Prostate gland (tissue), 2 donors: ENCODE data around the gene LRRC14B. TPM values are rescaled to one million over a fixed set of nuclear protein-coding genes. Genes with fewer than 3 reads are reported as not detected.

ENCODE experiments used
- DNase-seq: peaks from one replicate; pipeline ENCODE4 v3.0.0-alpha.2; 2019; ENCODE audit warnings: low spot score
- H3K27ac ChIP-seq, 2 donors: fragments of 200-600 bp; sonication (generic); 2 replicates each; pipeline ENCODE4 v1.5.1; 2017 to 2019
- H3K27me3 ChIP-seq: fragments of 200-600 bp; sonication (generic); replicated peaks from 2 replicates; pipeline ENCODE4 v1.5.1; 2019; ENCODE audit not compliant: insufficient read depth
- H3K36me3 ChIP-seq, 2 donors: fragments of 200-600 bp; sonication (generic); 1 replicate in 1 of 2; 2 replicates in 1 of 2; pipeline versions ENCODE4 v1.5.1 to v1.8.1; 2017 to 2019
- H3K4me1 ChIP-seq: fragments of 200-600 bp; sonication (generic); replicated peaks from 2 replicates; pipeline ENCODE4 v1.5.1; 2019
- H3K4me3 ChIP-seq, 2 donors: fragments of 200-600 bp; sonication (generic); 2 replicates each; pipeline ENCODE4 v1.5.1; 2017 to 2019
- H3K9me3 ChIP-seq: fragments of 200-600 bp; sonication (generic); 2 replicates; pipeline ENCODE4 v1.5.1; 2017
- POLR2A ChIP-seq: fragments of 450-650 bp; IDR thresholded peaks from one replicate; pipeline ENCODE4 v1.6.1; 2016; ENCODE audit warnings: antibody characterized with exemption, mild to moderate bottlenecking
- POLR2AphosphoS5 ChIP-seq: sonication (generic); formaldehyde crosslinking; IDR thresholded peaks from one replicate; pipeline ENCODE4 v1.6.1; 2017; ENCODE audit warnings: antibody characterized with exemption
- WGBS: methylation state at CpG from one replicate; pipeline ENCODE4 v1.1.5; 2018; 5-methylcytosine and 5-hydroxymethylcytosine counted together
- intact Hi-C: fragments of 100-400 bp; cut with DNase I; formaldehyde crosslinking; loops from one replicate; pipeline ENCODE4 v1.14.2; 2022
- total RNA-seq, 2 donors: library from RNA; depleted of rRNA; stranded (reverse); fragments of >200 nt; gene quantifications; one replicate each; pipeline ENCODE4 v1.1.0, GENCODE V29; 2016
- TF ChIP-seq, protein P1 (sequence below), 4 experiments: fragments of 200-600 bp in 2 of 4; fragments of 450-650 bp in 2 of 4; sonication (generic) in 2 of 4; IDR thresholded peaks; 1 replicate in 3 of 4; 2 replicates in 1 of 4; pipeline ENCODE4 v1.5.1; 2016 to 2019; ENCODE audit warnings: antibody characterized with exemption in 4 of 4, mild to moderate bottlenecking in 2 of 4, moderate library complexity in 2 of 4

The LRRC14B gene
- total RNA-seq, 2 donors from 2014 or later, result 1.0 TPM; not detected in 1

GRCh38 chr5:189976-190365 lies 1.3 kb upstream of the LRRC14B start:
- WGBS, result 64% methylated on average over 11 of the region's 11 CpGs
- intact Hi-C loops, result no loop called here
- no peak for DNase-seq

DNA sequence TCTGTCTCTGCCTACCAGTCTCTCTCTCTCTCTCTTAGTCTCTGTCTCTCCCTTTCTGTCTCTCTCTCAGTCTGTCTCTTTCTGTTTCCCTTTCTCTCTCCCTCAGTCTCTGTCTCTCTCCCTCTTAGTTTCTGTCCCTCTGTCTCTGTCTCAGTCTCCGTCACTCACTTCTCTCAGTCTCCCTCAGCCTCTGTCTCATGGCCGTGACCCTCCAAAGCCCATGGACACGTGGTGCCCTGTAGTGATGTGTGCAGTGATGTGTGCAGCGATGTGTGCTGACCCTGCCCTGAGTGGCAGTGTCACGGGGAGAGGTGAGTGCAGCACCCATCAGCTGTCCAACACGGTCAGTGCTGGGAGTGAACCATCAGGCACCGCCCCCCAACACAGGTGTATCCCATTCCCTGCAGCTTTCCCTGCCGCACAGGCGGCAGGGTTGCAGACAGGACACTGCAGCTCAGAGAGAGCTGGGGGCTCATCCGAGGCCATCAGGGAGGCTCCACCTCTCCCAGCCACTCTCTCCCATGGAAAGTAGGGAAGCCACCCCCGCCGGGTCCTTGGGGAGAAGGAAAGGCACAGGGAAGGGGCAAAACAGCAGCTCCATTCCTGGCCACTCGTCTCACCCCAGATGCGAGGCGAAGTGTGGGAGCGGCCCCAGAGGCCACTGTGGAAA lies 794 bp upstream of the LRRC14B start:
- H3K9me3 ChIP-seq, result no peaks in the 10 kb centered on the region
- H3K4me1 ChIP-seq, result peaks cover 5% of the 10 kb centered on the region
- no peak overlapping the region for H3K4me3 ChIP-seq
- no peak for DNase-seq
- H3K27ac ChIP-seq, result peak overlapping the region; percentile 36 to 58
- intact Hi-C loops, result no loop called here
- H3K36me3 ChIP-seq, result no peaks in the 10 kb centered on the region
- H3K27me3 ChIP-seq, result no peaks in the 10 kb centered on the region
- 50% methylated on average over 16 of the region's 16 CpGs for WGBS
- TF ChIP-seq, protein P1, sequence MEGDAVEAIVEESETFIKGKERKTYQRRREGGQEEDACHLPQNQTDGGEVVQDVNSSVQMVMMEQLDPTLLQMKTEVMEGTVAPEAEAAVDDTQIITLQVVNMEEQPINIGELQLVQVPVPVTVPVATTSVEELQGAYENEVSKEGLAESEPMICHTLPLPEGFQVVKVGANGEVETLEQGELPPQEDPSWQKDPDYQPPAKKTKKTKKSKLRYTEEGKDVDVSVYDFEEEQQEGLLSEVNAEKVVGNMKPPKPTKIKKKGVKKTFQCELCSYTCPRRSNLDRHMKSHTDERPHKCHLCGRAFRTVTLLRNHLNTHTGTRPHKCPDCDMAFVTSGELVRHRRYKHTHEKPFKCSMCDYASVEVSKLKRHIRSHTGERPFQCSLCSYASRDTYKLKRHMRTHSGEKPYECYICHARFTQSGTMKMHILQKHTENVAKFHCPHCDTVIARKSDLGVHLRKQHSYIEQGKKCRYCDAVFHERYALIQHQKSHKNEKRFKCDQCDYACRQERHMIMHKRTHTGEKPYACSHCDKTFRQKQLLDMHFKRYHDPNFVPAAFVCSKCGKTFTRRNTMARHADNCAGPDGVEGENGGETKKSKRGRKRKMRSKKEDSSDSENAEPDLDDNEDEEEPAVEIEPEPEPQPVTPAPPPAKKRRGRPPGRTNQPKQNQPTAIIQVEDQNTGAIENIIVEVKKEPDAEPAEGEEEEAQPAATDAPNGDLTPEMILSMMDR (IDR thresholded peaks at IDR 0.05), result no peak
- TF ChIP-seq POLR2A, result no peak
- TF ChIP-seq POLR2AphosphoS5, result no peak

More at GRCh38 chr5:189976-190365, 1.3 kb upstream of the LRRC14B start:
- Histone ChIP-seq H3K36me3 (no peaks in the 10 kb centered on the region), H3K9me3 (no peaks in the 10 kb centered on the region), H3K4me1 (peaks cover 5% of the 10 kb centered on the region), H3K27me3 (no peaks in the 10 kb centered on the region), H3K27ac (no peak overlapping the region), H3K4me3 (no peak overlapping the region)
- TF ChIP-seq POLR2A (no peak), POLR2AphosphoS5 (no peak)
- TF ChIP-seq, protein P1 (IDR thresholded peaks at IDR 0.05), result no peak

- Histone ChIP-seq H3K9me3 (no peaks in the 10 kb centered on the region), H3K36me3 (no peaks in the 10 kb centered on the region), H3K4me1 (peaks cover 5% of the 10 kb centered on the region), H3K4me3 (no peak overlapping the region), H3K27ac (no peak overlapping the region), H3K27me3 (no peaks in the 10 kb centered on the region)
- DNase-seq, result no peak
- WGBS, result 90% methylated on average over 46 of the region's 46 CpGs
- intact Hi-C loops, result no loop called here
- TF ChIP-seq, protein P1 (IDR thresholded peaks at IDR 0.05), result no peak
- no peak for TF ChIP-seq POLR2AphosphoS5
- no peak for TF ChIP-seq POLR2A
Observed at GRCh38 chr5:191949-192690, 825 bp downstream of the LRRC14B start.

DNA sequence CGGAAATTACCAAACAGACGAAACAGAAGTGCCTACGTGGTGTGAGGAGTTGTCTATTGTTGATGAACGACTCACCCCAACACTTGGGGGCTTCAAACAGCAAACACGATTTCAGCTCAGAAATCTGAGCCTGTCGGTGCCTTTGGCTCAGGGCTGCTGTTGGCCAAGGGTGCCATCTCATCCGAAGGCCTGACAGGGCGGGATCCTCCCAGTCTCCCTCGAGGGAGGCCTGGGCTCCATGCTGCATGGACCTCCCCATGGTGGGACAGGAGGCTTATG lies 1.3 kb downstream of the LRRC14B start:
- intact Hi-C loops, result no loop called here

GRCh38 chr5:192970-193831 lies 1.9 kb downstream of the LRRC14B start:
- Histone ChIP-seq H3K36me3 (no peaks in the 10 kb centered on the region), H3K4me3 (no peak overlapping the region), H3K27me3 (no peaks in the 10 kb centered on the region), H3K27ac (no peak overlapping the region), H3K4me1 (peaks cover 5% of the 10 kb centered on the region), H3K9me3 (no peaks in the 10 kb centered on the region)
- TF ChIP-seq, protein P1 (IDR thresholded peaks at IDR 0.05), result no peak
- no peak for TF ChIP-seq POLR2AphosphoS5
- TF ChIP-seq POLR2A, result no peak
- 90% methylated on average over 17 of the region's 17 CpGs for WGBS
- no peak for DNase-seq
- intact Hi-C loops, result no loop called here

More for the DNA sequence above, 1.3 kb downstream of the LRRC14B start:
- Histone ChIP-seq H3K9me3 (no peaks in the 10 kb centered on the region), H3K36me3 (no peaks in the 10 kb centered on the region), H3K27me3 (no peaks in the 10 kb centered on the region), H3K27ac (no peak overlapping the region), H3K4me3 (no peak overlapping the region), H3K4me1 (peaks cover 5% of the 10 kb centered on the region)
- TF ChIP-seq POLR2AphosphoS5 (no peak), POLR2A (no peak)
- 82% methylated on average over 9 of the region's 9 CpGs for WGBS
- no peak for DNase-seq
